T-helper 1 cell treated with Interleukin-12 subunit alpha and Interleukin-12 subunit beta and Interleukin-4 antibody, amounts not matched to agents 30 ng/mL and 1 ng/mL, for 36 hours (primary cell): ENCODE data around the gene CAPN10. TPM values are rescaled to one million over a fixed set of nuclear protein-coding genes. Genes with fewer than 3 reads are reported as not detected.

Source experiments
- intact Hi-C: fragments of 100-400 bp; cut with micrococcal nuclease; formaldehyde crosslinking; loops from one replicate; pipeline ENCODE4 v1.15.1; 2024
- total RNA-seq: library from RNA; stranded (reverse); gene quantifications from 2 replicates; pipeline ENCODE4 v1.2.3, GENCODE V29; 2022

The CAPN10 gene
- total RNA-seq, 1 donor from 2014 or later, result 65.8 TPM

- intact Hi-C loops, result loop anchor here (1.0 kb wide), 9 partner anchors 19 to 1296 kb away; partner anchors contain the start of genes GPR35, HDLBP, SEPTIN2 and STK25
These were observed 795 bp upstream of the CAPN10 start for GRCh38 chr2:240585681-240586197.

- intact Hi-C loops, result loop anchor here (1.0 kb wide), 9 partner anchors 21 to 1294 kb away; partner anchors contain the start of genes GPR35, HDLBP, SEPTIN2 and STK25
These were observed 626 bp downstream of the CAPN10 start for GRCh38 chr2:240586919-240587800.

- intact Hi-C loops, result no loop called here
These were observed 1.6 kb downstream of the CAPN10 start for GRCh38 chr2:240588006-240588655.

GRCh38 chr2:240588669-240589068 lies 2.1 kb downstream of the CAPN10 start:
- intact Hi-C loops, result no loop called here

- intact Hi-C loops, result no loop called here
These were observed 2.8 kb downstream of the CAPN10 start for GRCh38 chr2:240589375-240589774.

- intact Hi-C loops, result no loop called here
These were observed 3.5 kb downstream of the CAPN10 start for GRCh38 chr2:240589850-240590525.

GRCh38 chr2:240590681-240591111 lies 4.2 kb downstream of the CAPN10 start:
- intact Hi-C loops, result no loop called here

- intact Hi-C loops, result no loop called here
These were observed 4.7 kb downstream of the CAPN10 start for GRCh38 chr2:240591226-240591625.

- intact Hi-C loops, result no loop called here
These were observed 5.2 kb downstream of the CAPN10 start for GRCh38 chr2:240591784-240592183.

- intact Hi-C loops, result no loop called here
These were observed 6.6 kb downstream of the CAPN10 start for GRCh38 chr2:240593026-240593702.

- intact Hi-C loops, result no loop called here
These were observed 7.3 kb downstream of the CAPN10 start for GRCh38 chr2:240593703-240594451.

- intact Hi-C loops, result no loop called here
These were observed 8.2 kb downstream of the CAPN10 start for GRCh38 chr2:240594511-240595380.

GRCh38 chr2:240595381-240596079 lies 9.0 kb downstream of the CAPN10 start:
- intact Hi-C loops, result no loop called here

GRCh38 chr2:240596080-240596460 lies 9.5 kb downstream of the CAPN10 start:
- intact Hi-C loops, result no loop called here

- intact Hi-C loops, result no loop called here
These were observed 10.0 kb downstream of the CAPN10 start for GRCh38 chr2:240596491-240596931.

GRCh38 chr2:240597054-240597418 lies 10.5 kb downstream of the CAPN10 start:
- intact Hi-C loops, result no loop called here

- intact Hi-C loops, result no loop called here
These were observed 11.1 kb downstream of the CAPN10 start for GRCh38 chr2:240597419-240598181.
